Effector memory CD8-positive, alpha-beta T cell (primary cell): ENCODE data around the gene ADAMTS17.

Experiments used
- ATAC-seq: fragments of 150-1000 bp; cut with Tn5 transposase; replicated peaks from 2 replicates; pipeline ENCODE4 v1.10.0; 2021; ENCODE audit warnings: mild to moderate bottlenecking, moderate library complexity
- DNase-seq, 3 experiments: peaks; one replicate each; pipeline ENCODE4 v3.0.0; 2021
- H3K27ac Mint-ChIP-seq, 2 donors: one replicate each; pipeline ENCODE4 v1.8.0; 2022; ENCODE audit warnings: mild to moderate bottlenecking in 2 of 2, mixed read lengths in 2 of 2, moderate library complexity in 2 of 2
- H3K27me3 Mint-ChIP-seq, 2 donors: one replicate each; pipeline ENCODE4 v1.8.0; 2022; ENCODE audit warnings: mixed read lengths in 2 of 2
- H3K36me3 Mint-ChIP-seq: one replicate; pipeline ENCODE4 v1.8.0; 2022; ENCODE audit warnings: mild to moderate bottlenecking, moderate library complexity, mixed read lengths; ENCODE audit not compliant: insufficient read depth
- H3K4me1 Mint-ChIP-seq, 2 donors: one replicate each; pipeline ENCODE4 v1.8.0; 2022; ENCODE audit warnings: low read depth in 2 of 2, mixed read lengths in 2 of 2
- H3K4me3 Mint-ChIP-seq, 2 donors: one replicate each; pipeline ENCODE4 v1.8.0; 2022; ENCODE audit warnings: mild to moderate bottlenecking in 2 of 2, mixed read lengths in 2 of 2, moderate library complexity in 2 of 2
- H3K9me3 Mint-ChIP-seq, 2 donors: one replicate each; pipeline ENCODE4 v1.8.0; 2022; ENCODE audit warnings: mixed read lengths in 2 of 2

The ADAMTS17 gene

DNA sequence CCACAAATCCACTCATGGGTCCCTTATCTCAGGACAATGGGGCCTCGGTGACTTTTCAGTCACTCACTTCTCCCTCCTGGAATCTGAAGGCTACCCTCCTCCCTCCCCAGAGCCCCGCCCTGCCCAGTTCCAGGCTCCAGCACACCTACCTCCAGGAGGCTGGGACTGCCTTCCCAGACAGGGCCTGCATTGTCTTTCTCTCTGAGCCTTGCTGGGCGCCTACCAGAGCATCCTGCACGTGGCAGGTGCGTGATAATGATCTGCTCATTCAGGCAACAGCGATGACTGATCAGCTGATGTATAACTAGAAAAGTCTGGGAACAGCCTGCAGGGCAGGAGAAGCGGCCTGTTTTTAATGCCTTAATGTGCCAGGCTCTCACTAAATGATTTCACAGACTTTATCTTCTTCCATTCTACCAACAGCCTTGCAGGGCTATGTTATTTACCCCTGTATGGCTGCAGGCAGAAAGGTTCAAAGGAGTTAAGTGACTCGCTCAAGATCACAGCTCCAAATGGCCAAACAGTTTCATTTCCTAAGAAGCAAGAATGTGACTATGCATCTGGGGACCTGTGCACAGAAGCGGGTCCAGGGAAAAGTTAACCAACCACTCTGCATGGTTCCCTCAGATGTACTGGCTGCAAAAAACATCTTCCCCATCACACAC lies 6.3 kb downstream of the ADAMTS17 start:
- Mint-ChIP-seq H3K27ac (peak overlapping the region; percentile 75 to 83), H3K4me3 (peak overlapping the region in 1 of 2 donors; percentile 48), H3K27me3 (peaks cover 0 to 21% of the 10 kb centered on the region in 2 donors), H3K9me3 (no peaks in the 10 kb centered on the region), H3K36me3 (peaks cover 9% of the 10 kb centered on the region), H3K4me1 (peaks cover 42 to 55% of the 10 kb centered on the region in 2 donors)
- ATAC-seq (no peak), DNase-seq (no peak)

DNA sequence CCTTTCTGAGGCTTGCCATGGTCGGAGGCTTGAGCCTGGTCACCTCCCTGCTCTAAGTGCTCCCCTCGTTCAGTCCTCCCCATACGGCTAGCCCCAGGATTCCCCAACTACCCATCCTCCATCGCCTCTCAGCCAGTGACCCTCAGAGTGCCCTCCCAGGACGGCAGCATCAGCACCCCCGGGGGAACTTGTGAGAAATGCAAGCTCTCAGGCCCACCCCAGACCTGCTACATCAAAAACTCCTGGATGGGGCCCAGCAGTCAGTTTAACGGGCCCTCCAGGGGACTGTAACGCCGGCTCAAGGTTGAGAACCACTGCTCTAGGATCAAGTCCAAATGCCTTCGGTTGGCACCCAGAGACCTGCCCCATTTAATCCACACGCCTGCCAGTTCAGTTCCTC lies 6.9 kb downstream of the ADAMTS17 start:
- Mint-ChIP-seq H3K27me3 (peaks cover 0 to 21% of the 10 kb centered on the region in 2 donors), H3K27ac (peak overlapping the region; percentile 75 to 83), H3K4me3 (peak overlapping the region in 1 of 2 donors; percentile 48), H3K36me3 (peaks cover 9% of the 10 kb centered on the region), H3K9me3 (no peaks in the 10 kb centered on the region), H3K4me1 (peaks cover 45 to 61% of the 10 kb centered on the region in 2 donors)
- ATAC-seq (no peak), DNase-seq (no peak)

- Mint-ChIP-seq H3K27me3 (peaks cover 0 to 21% of the 10 kb centered on the region in 2 donors), H3K27ac (peak overlapping the region; percentile 75 to 83), H3K4me3 (peak overlapping the region in 1 of 2 donors; percentile 48)
Measured at GRCh38 chr15:100334456-100334855, 7.3 kb downstream of the ADAMTS17 start.

GRCh38 chr15:100334015-100334414 lies 7.8 kb downstream of the ADAMTS17 start:
- Mint-ChIP-seq H3K4me3 (no peak overlapping the region), H3K27ac (peak overlapping the region in 1 of 2 donors; percentile 83), H3K9me3 (no peaks in the 10 kb centered on the region), H3K4me1 (peaks cover 51 to 67% of the 10 kb centered on the region in 2 donors), H3K27me3 (peaks cover 0 to 17% of the 10 kb centered on the region in 2 donors), H3K36me3 (peaks cover 4% of the 10 kb centered on the region)
- DNase-seq (peak in 1 of 3 experiments; percentile 17), ATAC-seq (peak; percentile 18)

More at GRCh38 chr15:100334456-100334855, 7.3 kb downstream of the ADAMTS17 start:
- no peak for DNase-seq
- Mint-ChIP-seq H3K4me1 (peaks cover 49 to 65% of the 10 kb centered on the region in 2 donors), H3K9me3 (no peaks in the 10 kb centered on the region), H3K36me3 (peaks cover 5% of the 10 kb centered on the region)
- ATAC-seq, result no peak

- Mint-ChIP-seq H3K9me3 (no peaks in the 10 kb centered on the region), H3K4me1 (peaks cover 46 to 63% of the 10 kb centered on the region in 2 donors), H3K4me3 (peak overlapping the region in 1 of 2 donors; percentile 7), H3K27ac (peak overlapping the region; percentile 72 to 83), H3K36me3 (no peaks in the 10 kb centered on the region), H3K27me3 (peaks cover 0 to 9% of the 10 kb centered on the region in 2 donors)
- DNase-seq (no peak), ATAC-seq (no peak)
Measured at GRCh38 chr15:100333236-100333635, 8.5 kb downstream of the ADAMTS17 start.

DNA sequence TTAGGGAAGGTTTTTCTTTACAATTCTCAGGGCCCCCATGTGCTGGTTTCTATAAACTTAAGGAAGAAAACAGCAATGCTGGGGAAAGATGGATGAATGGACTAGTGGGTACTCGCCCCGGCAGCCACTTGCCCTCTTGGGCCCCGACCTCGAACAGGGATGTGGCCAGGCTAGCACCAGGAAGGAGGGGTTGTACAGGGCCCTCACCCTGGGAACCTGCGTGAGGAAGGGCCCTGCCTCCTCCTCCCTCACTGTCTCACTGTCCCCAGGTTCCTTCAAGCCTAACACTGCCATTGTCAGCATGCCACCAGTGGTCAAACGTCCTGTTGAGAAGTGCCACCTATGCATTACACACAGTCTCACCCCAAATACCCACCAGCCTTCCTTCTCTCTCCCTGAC lies 9.1 kb downstream of the ADAMTS17 start:
- peaks cover 46 to 63% of the 10 kb centered on the region in 2 donors for H3K4me1 Mint-ChIP-seq
- peaks cover 0 to 4% of the 10 kb centered on the region in 2 donors for H3K27me3 Mint-ChIP-seq
- H3K27ac Mint-ChIP-seq, result peak overlapping the region; percentile 72 to 83
- ATAC-seq (no peak), DNase-seq (no peak)
- H3K9me3 Mint-ChIP-seq, result no peaks in the 10 kb centered on the region
- peak overlapping the region in 1 of 2 donors; percentile 7 for H3K4me3 Mint-ChIP-seq
- H3K36me3 Mint-ChIP-seq, result no peaks in the 10 kb centered on the region

DNA sequence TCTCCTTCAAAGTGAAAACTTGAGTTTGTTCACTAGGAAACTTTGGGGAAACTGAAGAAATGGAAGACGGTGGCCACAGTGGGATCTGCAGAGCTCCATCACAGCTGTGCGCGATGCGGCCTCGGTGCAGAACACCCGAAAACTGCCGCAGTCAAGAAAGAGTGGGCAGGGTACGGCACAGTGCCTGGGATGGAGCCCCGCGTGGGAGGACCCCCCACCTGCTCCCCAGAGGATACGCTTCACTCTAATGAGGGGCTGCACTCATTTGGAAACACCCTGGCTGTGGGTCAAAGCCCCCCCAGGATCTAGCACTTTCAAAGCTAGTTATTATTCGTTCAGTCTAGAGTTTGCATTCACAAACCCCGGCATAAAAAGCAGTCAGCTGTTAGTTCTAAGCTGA lies 9.5 kb downstream of the ADAMTS17 start:
- Mint-ChIP-seq H3K27ac (no peak overlapping the region), H3K4me1 (peaks cover 46 to 63% of the 10 kb centered on the region in 2 donors), H3K9me3 (no peaks in the 10 kb centered on the region), H3K27me3 (no peaks in the 10 kb centered on the region), H3K4me3 (no peak overlapping the region), H3K36me3 (no peaks in the 10 kb centered on the region)
- no peak for ATAC-seq
- no peak for DNase-seq

DNA sequence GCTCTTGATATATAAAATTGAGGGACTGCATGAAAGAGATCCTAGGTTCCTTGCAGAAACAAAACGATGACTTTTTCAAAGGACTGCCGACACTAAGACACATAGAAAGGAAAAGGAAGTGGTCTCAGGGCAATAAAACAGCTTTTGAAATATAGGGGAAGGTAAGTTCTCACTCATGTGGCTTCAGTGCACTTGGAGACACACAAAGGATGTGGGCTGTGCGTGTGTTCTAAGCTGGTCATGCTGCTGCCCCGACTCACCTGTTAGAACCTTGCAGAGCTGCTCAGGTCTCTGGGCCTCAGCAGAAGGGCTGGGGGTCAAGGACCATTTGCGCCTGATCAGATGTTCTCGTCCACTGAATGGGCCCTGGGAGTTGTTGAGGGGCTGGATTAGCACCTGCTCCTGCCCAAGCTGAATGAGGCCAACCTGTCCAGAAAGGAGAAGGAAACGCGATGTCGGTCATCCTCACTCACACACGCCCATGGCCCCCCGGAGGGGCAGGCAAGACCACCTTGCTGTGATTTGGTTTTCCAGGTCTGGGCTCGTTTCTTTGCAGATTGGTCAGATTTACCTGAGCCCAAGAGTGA lies 11.1 kb downstream of the ADAMTS17 start:
- Mint-ChIP-seq H3K4me1 (peaks cover 46 to 60% of the 10 kb centered on the region in 2 donors), H3K9me3 (no peaks in the 10 kb centered on the region), H3K4me3 (peak overlapping the region; percentile 74), H3K27me3 (no peaks in the 10 kb centered on the region), H3K27ac (peak overlapping the region; percentile 11 to 88), H3K36me3 (no peaks in the 10 kb centered on the region)
- ATAC-seq (peak; percentile 90), DNase-seq (peak; percentile 17 to 36 (median 32))

DNA sequence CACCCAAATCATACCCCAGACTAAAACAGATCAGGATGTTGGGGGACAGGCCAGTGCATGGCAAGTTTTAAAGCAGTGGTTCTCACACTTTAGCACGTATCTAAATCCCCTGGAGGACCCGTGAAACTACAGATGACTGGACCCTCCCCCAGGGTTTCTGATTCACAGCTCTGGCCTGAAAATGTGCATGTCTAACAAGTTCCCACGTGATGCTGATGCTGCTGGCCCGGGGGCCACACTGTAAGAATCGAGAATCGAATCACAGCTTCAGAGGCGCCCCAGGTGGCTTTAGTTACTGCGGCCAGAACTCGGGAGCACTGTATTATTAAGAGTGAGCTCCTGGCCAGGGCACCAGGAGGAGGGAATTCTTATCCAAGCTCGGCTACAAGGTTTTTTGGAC lies 11.6 kb downstream of the ADAMTS17 start:
- peak overlapping the region; percentile 74 for H3K4me3 Mint-ChIP-seq
- H3K27me3 Mint-ChIP-seq, result no peaks in the 10 kb centered on the region
- no peaks in the 10 kb centered on the region for H3K36me3 Mint-ChIP-seq
- peaks cover 46 to 58% of the 10 kb centered on the region in 2 donors for H3K4me1 Mint-ChIP-seq
- peak in 1 of 3 experiments; percentile 21 for DNase-seq
- no peaks in the 10 kb centered on the region for H3K9me3 Mint-ChIP-seq
- peak overlapping the region; percentile 11 to 88 for H3K27ac Mint-ChIP-seq
- ATAC-seq, result peak; percentile 46

DNA sequence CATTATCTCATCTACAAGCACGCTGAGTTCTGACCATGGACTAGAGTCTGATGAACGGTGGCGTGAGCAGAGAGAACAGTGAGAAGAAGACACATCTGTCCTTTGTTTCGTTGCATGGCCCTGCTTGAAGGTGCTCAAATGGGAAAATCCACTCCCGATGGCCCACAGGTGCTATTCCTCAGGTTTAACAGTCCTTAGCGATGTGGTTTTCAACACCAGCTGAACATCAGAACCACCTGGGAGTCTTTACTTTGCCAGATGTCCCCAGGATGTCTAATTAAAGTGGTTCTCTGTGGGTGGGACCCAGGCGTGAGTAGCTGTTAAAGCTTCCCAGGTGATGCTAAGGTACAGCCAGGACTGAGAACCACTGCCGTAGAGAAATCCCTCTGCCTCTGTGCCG lies 13.0 kb downstream of the ADAMTS17 start:
- H3K4me1 Mint-ChIP-seq, result peaks cover 35 to 44% of the 10 kb centered on the region in 2 donors
- ATAC-seq, result no peak
- H3K27ac Mint-ChIP-seq, result no peak overlapping the region
- no peaks in the 10 kb centered on the region for H3K9me3 Mint-ChIP-seq
- DNase-seq, result no peak
- H3K36me3 Mint-ChIP-seq, result no peaks in the 10 kb centered on the region
- no peaks in the 10 kb centered on the region for H3K27me3 Mint-ChIP-seq
- H3K4me3 Mint-ChIP-seq, result no peak overlapping the region

- Mint-ChIP-seq H3K9me3 (peaks cover 0 to 2% of the 10 kb centered on the region in 2 donors), H3K4me3 (no peak overlapping the region), H3K36me3 (no peaks in the 10 kb centered on the region), H3K4me1 (peaks cover 0 to 2% of the 10 kb centered on the region in 2 donors), H3K27ac (no peak overlapping the region), H3K27me3 (no peaks in the 10 kb centered on the region)
- no peak for DNase-seq
- no peak for ATAC-seq
Measured at GRCh38 chr15:100318880-100319279, 22.9 kb downstream of the ADAMTS17 start.

- no peak for ATAC-seq
- peaks cover 0 to 2% of the 10 kb centered on the region in 2 donors for H3K9me3 Mint-ChIP-seq
- H3K4me1 Mint-ChIP-seq, result no peaks in the 10 kb centered on the region
- H3K27ac Mint-ChIP-seq, result peak overlapping the region in 1 of 2 donors; percentile 27
- H3K36me3 Mint-ChIP-seq, result peaks cover 4% of the 10 kb centered on the region
- H3K4me3 Mint-ChIP-seq, result no peak overlapping the region
- DNase-seq, result no peak
- H3K27me3 Mint-ChIP-seq, result no peaks in the 10 kb centered on the region
Measured at GRCh38 chr15:100314809-100315400, 26.9 kb downstream of the ADAMTS17 start.

- H3K27me3 Mint-ChIP-seq, result no peaks in the 10 kb centered on the region
- H3K4me1 Mint-ChIP-seq, result no peaks in the 10 kb centered on the region
- no peak overlapping the region for H3K27ac Mint-ChIP-seq
- H3K9me3 Mint-ChIP-seq, result no peaks in the 10 kb centered on the region
- DNase-seq (no peak), ATAC-seq (no peak)
- H3K4me3 Mint-ChIP-seq, result no peak overlapping the region
- peaks cover 4% of the 10 kb centered on the region for H3K36me3 Mint-ChIP-seq
Measured at GRCh38 chr15:100311833-100312476, 29.8 kb downstream of the ADAMTS17 start.
